A549 (cell line): ENCODE data around the gene RPAP3.

Source experiments
- POLR2AphosphoS2 ChIP-seq: conservative IDR thresholded peaks from 2 replicates; pipeline ENCODE4 v1.6.1; 2012; ENCODE audit warnings: low read length, improper control_type of control experiment, inconsistent platforms
- RFX5 ChIP-seq: fragments of 450-650 bp; IDR thresholded peaks from 2 replicates; pipeline ENCODE4 v1.7.1; 2014; ENCODE audit warnings: antibody characterized with exemption, mild to moderate bottlenecking, moderate library complexity

DNA sequence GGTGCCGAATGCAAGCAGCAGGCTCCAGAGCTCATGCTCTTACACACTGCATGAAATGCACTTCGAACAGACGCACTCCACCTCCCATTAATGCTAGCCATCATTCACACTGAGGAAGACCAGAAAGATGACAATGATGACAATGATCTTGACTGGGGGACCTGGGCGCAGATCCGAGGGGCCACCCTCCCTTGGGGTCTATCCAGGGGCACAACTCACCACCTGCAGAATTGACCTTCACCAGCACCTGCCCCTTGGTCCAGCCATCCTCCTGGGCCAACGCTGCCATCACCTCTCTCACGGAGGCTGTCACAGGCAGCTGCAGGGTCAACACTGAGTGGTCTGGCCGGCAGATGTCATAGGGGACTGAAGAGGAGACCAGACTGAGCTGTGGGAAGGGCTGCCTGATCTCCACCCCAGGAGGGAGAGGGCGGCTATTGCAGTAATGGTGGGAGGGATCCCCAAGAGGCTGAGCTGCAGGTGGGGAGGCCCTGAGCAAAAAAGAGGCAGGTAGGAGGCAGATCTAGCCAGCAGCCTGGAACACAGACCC, 37.6 kb upstream of the RPAP3 start:
- TF ChIP-seq POLR2AphosphoS2 (no peak), RFX5 (no peak)
